Ovary (tissue), 9 donors: ENCODE results near the gene MAFB. TPM values are rescaled to one million over a fixed set of nuclear protein-coding genes. Genes with fewer than 3 reads are reported as not detected.

Experiments
- DNase-seq, 5 donors: peaks; one replicate each; pipeline ENCODE4 v3.0.0-alpha.2; 2019 to 2020
- H3K27ac ChIP-seq, 2 donors: fragments of 200-600 bp; one replicate each; pipeline versions ENCODE4 v1.5.1 to v1.8.0; 2019 to 2022
- H3K27me3 ChIP-seq: fragments of 200-600 bp; one replicate; pipeline ENCODE4 v1.8.0; 2022
- H3K36me3 ChIP-seq: fragments of 200-600 bp; sonication (generic); one replicate; pipeline ENCODE4 v1.5.1; 2019
- H3K4me1 ChIP-seq: one replicate; pipeline ENCODE4 v1.8.1; 2013; ENCODE audit warnings: mild to moderate bottlenecking, moderate library complexity; ENCODE audit not compliant: insufficient read depth
- H3K4me3 ChIP-seq: fragments of 200-600 bp; sonication (generic); one replicate; pipeline ENCODE4 v1.5.1; 2017
- H3K9me3 ChIP-seq, 2 donors: fragments of 200-600 bp in 1 of 2; sonication (generic) in 1 of 2; one replicate each; pipeline versions ENCODE4 v1.5.1 to v1.8.1; 2013 to 2019; ENCODE audit warnings: mild to moderate bottlenecking in 1 of 2, moderate library complexity in 1 of 2
- EP300 ChIP-seq: sonication (generic); formaldehyde crosslinking; IDR thresholded peaks from one replicate; pipeline ENCODE4 v1.6.1; 2017; ENCODE audit warnings: antibody characterized with exemption
- POLR2A ChIP-seq: fragments of 450-650 bp; IDR thresholded peaks from one replicate; pipeline ENCODE4 v1.6.1; 2017; ENCODE audit warnings: antibody characterized with exemption, mild to moderate bottlenecking, moderate library complexity
- WGBS, 3 donors: extraction: QIAGEN DNeasy Blood & Tissue Kit in 1 of 3; methylation state at CpG; one replicate each; pipeline versions ENCODE4 v1.1.5 to v1.1.7; 2013 to 2017; 5-methylcytosine and 5-hydroxymethylcytosine counted together
- intact Hi-C, 4 donors: fragments of 100-400 bp; cut with DNase I; formaldehyde crosslinking; loops; one replicate each; pipeline versions ENCODE4 v1.11.0 to v1.15.1; 2022 to 2023
- polyA plus RNA-seq, 2 donors: library from polyadenylated mRNA; stranded (reverse); fragments of 200-250 nt in 1 of 2; fragments of 350-450 nt in 1 of 2; fragmentation: Illumina TruSeq in 1 of 2; extraction: RNeasy Lipid Tissue Mini Kit (QIAGEN cat#74804) in 1 of 2; gene quantifications; one replicate each; pipeline ENCODE4 v1.2.3, GENCODE V29; 2013 to 2014
- total RNA-seq, 7 donors: library from RNA; depleted of rRNA in 2 of 7; stranded (reverse); fragments of >200 nt in 2 of 7; fragmentation: NEBNext Ultra II Directional in 3 of 7; extraction: Animal tissue kit (Norgen Biotek cat#: 25700) in 3 of 7; gene quantifications; one replicate each; pipeline versions ENCODE4 v1.1.0 to v1.2.4, GENCODE V29; 2016 to 2023
- TF ChIP-seq, protein P1 (sequence below), 3 donors: fragments of 450-650 bp in 2 of 3; fragments of 200-600 bp in 1 of 3; IDR thresholded peaks; one replicate each; pipeline versions ENCODE4 v1.5.1 to v1.8.0; 2016 to 2022; ENCODE audit warnings: antibody characterized with exemption in 3 of 3, mild to moderate bottlenecking in 1 of 3
- donor health status: DM: no; HTN: no; CAD: no; lungs with moderate emphysema.
- donor health status: DM: no; HTN: no; CAD: no.
- donor health status: Bipolar disorder and iron deficiency.
- donor health status: DM: yes; HTN: yes; CAD: no.
- donor health status: DM: no; HTN: no; CAD: no.
- donor health status: DM: yes; HTN: yes; CAD: no.

The MAFB gene
- total and polyA plus RNA-seq, 9 donors, result 6.9 to 29.4 (median 11.9) TPM

DNA sequence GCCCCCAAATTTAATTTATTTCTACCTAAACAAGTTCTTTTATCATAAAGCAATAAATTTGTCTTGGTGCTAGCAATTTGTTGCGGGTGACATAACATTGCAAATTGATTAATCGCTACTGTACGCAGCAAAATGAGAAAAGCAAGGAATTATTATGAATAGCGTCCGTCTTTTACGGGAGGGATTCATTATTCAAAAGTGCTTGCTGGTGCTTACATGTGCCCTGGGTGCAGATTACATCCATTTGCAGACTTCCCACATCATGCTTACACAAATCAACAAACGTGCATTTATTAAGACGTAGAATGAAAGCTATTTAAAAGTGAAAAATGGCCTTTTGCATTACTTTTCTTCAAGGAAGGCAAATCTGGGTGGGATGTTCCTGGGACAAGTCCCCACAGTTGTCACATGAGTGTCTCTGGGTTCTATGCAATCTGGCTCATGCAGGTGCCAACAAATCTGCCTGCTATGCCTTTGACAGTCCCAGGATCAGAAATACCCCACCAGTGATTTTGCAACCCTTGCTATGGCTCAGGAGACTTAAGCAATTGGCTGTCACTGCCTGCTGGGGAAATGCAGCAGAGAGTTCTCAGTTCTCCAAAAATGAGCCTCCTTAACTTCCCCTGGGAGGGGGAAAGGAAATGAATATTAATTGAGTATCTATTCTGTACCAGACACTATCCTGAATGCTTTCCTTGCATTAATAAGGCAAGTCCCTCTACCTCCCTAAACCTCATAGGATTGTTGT is 30.1 kb upstream of the MAFB start:
- Histone ChIP-seq H3K4me3 (no peak overlapping the region), H3K9me3 (no peaks in the 10 kb centered on the region), H3K27me3 (no peaks in the 10 kb centered on the region), H3K36me3 (no peaks in the 10 kb centered on the region), H3K27ac (no peak overlapping the region), H3K4me1 (no peaks in the 10 kb centered on the region)
- 66 to 69% (median 68%) methylated on average over 8 of the region's 8 CpGs for WGBS, 3 donors
- no peak for DNase-seq
- intact Hi-C loops, result no loop called here
- TF ChIP-seq EP300 (no peak), POLR2A (no peak)
- TF ChIP-seq, protein P1, sequence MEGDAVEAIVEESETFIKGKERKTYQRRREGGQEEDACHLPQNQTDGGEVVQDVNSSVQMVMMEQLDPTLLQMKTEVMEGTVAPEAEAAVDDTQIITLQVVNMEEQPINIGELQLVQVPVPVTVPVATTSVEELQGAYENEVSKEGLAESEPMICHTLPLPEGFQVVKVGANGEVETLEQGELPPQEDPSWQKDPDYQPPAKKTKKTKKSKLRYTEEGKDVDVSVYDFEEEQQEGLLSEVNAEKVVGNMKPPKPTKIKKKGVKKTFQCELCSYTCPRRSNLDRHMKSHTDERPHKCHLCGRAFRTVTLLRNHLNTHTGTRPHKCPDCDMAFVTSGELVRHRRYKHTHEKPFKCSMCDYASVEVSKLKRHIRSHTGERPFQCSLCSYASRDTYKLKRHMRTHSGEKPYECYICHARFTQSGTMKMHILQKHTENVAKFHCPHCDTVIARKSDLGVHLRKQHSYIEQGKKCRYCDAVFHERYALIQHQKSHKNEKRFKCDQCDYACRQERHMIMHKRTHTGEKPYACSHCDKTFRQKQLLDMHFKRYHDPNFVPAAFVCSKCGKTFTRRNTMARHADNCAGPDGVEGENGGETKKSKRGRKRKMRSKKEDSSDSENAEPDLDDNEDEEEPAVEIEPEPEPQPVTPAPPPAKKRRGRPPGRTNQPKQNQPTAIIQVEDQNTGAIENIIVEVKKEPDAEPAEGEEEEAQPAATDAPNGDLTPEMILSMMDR (IDR thresholded peaks at IDR 0.05), result no peak

DNA sequence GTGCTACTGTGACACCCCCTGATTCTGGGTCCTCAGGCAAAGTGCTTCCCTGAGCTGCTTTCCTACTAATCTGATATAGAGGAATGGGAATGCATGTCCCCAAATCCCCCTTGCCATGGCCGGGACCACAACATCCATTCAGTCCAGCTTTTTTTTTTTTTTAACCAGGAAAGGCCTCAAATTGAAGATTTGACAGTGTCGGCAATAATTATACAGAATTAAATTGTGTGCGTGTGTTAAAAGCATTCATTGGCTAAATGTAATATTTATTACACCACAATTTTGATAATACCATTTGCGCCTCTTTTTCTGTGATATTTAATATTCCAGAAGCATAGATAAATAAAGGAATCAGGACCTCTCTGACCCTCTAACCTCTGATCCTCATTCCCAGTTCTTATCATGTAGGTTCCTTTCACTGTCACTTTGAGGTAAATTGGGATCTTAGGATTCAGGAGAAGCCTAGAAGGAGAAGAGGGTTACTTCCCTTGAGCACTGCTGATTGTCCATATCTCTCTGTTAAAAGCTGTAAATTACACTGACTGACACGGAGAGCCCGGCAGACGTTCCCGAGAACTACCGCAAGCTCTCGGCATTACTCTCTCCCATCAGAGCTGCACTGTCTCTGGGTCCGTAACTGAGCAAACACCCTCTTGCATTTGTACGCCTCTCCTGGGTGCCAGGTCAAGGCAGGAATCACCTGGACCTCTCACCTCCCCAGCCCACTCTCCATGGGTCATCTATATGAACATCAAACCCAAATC is 29.4 kb upstream of the MAFB start:
- no peak for TF ChIP-seq POLR2A
- TF ChIP-seq EP300, result no peak
- TF ChIP-seq, protein P1 (IDR thresholded peaks at IDR 0.05), result no peak
- intact Hi-C loops, result no loop called here
- H3K27ac ChIP-seq, result no peak overlapping the region
- DNase-seq, result no peak
- H3K4me1 ChIP-seq, result no peaks in the 10 kb centered on the region
- H3K9me3 ChIP-seq, result no peaks in the 10 kb centered on the region
- WGBS, 3 donors, result 67 to 81% (median 68%) methylated on average over 12 of the region's 12 CpGs
- H3K36me3 ChIP-seq, result no peaks in the 10 kb centered on the region
- H3K4me3 ChIP-seq, result no peak overlapping the region
- H3K27me3 ChIP-seq, result no peaks in the 10 kb centered on the region

DNA sequence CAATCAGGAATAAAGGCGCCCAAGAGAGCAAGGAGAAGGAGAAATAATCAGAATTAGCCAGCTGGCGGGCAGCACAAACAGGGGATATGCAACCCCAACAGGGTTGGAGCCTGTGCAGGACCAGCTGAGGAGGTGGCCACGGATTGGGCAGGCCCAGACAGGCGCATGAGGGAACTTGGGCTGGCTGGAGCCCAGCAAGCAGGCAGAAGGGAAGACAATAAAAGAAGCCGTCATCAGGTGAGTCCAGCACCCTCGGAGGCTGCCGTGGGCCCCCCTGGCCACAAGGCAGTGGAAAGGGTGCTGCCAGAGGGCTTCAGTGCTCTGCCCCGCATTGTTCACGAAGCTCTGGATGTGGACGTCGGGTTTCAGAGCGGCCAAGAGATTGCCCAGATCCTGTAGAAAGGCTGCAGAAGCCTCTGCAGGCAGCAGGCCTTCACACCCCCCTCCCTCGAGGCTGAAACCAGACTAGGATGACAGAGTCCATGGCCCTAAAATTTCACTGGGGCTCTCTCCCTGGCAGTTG is 28.4 kb upstream of the MAFB start:
- H3K27ac ChIP-seq, result no peak overlapping the region
- no peaks in the 10 kb centered on the region for H3K9me3 ChIP-seq
- WGBS, 3 donors, result 73 to 75% (median 73%) methylated on average over 13 of the region's 13 CpGs
- no peak for DNase-seq
- H3K4me1 ChIP-seq, result no peaks in the 10 kb centered on the region
- H3K36me3 ChIP-seq, result no peaks in the 10 kb centered on the region
- TF ChIP-seq, protein P1 (IDR thresholded peaks at IDR 0.05), result no peak
- TF ChIP-seq EP300 (no peak), POLR2A (no peak)
- no peak overlapping the region for H3K4me3 ChIP-seq
- intact Hi-C loops, result no loop called here
- no peaks in the 10 kb centered on the region for H3K27me3 ChIP-seq

DNA sequence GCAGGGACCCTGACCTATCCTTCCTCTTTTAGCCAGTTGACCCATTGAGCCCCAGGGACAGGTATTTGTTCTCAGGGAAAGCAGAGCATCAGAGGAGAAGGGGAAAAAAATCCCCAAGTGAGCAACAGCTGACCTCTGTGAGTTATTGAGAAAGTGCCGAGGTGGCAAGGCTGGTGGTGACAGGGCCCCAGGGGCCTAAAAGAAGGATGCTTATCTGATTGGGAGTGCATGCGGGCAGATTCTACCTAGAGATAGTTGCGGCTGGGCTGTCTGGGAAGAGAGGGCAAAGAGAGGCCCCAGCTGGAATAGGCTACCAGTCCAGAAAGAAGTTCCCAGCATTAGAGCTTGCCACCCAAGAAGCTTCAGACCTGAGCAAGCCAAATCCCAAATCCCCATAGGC is 26.5 kb upstream of the MAFB start:
- no peak for DNase-seq
- intact Hi-C loops, result no loop called here
- no peak for TF ChIP-seq POLR2A
- TF ChIP-seq, protein P1 (IDR thresholded peaks at IDR 0.05), result no peak
- no peak for TF ChIP-seq EP300
- Histone ChIP-seq H3K36me3 (no peaks in the 10 kb centered on the region), H3K27ac (no peak overlapping the region), H3K9me3 (no peaks in the 10 kb centered on the region), H3K4me1 (no peaks in the 10 kb centered on the region), H3K4me3 (no peak overlapping the region), H3K27me3 (no peaks in the 10 kb centered on the region)
- 91 to 96% (median 93%) methylated on average over 3 of the region's 3 CpGs for WGBS, 3 donors
